Fibroblast of the conjunctiva (primary cell): Measurements from ENCODE around the gene POC1B.

Experiments used
- DNase-seq: peaks from one replicate; pipeline ENCODE4 v3.0.0-alpha.2; 2010; ENCODE audit warnings: low read depth

POC1B gene

DNA sequence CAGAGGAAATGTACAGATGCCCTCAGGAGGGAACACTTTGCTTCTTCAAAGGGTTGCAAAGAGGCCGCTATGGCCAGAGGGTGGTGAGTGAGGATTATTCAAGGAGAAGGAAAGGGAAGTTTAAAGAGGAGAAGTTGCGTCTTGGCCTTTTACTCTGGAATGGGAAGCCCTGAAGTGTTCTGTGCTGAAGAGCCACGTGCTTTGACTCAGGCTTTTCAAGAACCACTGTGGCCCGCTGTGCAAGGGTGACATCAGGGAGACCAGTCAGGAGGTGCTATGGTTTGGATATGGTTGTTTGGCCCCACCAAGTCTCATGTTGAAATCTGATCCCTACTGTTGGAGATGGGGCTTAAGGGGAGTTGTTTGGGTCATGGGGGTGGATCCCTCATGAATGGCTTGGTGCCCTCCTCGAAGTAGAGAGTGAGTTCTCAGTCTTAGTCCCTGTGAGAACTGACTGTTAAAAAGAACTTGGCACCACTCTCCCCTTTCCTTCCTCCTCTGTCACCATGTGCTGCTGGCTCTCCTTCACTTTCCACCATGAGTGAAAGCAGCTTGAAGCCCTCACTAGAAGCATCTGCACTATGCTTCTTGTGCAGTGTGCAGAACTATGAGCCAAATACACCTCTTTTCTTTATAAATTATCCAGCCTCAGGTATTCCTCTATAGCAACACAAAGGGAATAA is 107.5 kb downstream of the POC1B start:
- no peak for DNase-seq

DNA sequence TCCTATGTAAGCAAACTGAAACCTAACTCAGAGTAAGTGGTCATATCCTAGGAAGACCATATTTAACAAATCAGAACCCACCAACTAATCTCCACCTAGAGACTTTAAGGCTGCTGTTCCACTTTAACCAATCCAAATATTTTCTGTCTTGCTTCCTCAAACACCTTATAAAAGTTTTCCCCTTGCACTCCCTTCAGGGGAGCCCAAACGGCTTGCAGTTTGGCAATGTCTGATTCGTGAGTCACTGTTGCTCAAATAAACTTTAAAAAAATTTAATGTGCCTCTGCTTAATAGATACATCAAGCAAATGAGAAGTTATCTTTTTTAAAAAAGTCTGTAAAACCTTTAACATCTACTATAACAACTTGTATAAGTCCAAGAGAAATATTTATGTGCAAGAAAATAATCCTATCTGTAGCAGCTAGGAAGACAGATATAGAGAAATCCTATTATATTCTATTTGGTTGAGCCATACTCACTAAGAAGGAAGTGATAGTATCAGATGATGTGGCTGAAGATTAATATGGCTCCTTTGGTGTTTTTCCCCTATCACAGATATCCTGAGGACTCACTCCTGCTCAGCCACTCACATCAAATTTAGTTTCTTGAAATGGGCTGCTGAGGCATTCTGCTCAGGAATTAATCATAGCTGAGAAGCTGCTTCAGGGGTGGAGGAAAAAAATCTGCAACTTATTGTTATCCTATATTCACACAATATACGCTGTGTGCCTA is 108.4 kb downstream of the POC1B start:
- no peak for DNase-seq

DNA sequence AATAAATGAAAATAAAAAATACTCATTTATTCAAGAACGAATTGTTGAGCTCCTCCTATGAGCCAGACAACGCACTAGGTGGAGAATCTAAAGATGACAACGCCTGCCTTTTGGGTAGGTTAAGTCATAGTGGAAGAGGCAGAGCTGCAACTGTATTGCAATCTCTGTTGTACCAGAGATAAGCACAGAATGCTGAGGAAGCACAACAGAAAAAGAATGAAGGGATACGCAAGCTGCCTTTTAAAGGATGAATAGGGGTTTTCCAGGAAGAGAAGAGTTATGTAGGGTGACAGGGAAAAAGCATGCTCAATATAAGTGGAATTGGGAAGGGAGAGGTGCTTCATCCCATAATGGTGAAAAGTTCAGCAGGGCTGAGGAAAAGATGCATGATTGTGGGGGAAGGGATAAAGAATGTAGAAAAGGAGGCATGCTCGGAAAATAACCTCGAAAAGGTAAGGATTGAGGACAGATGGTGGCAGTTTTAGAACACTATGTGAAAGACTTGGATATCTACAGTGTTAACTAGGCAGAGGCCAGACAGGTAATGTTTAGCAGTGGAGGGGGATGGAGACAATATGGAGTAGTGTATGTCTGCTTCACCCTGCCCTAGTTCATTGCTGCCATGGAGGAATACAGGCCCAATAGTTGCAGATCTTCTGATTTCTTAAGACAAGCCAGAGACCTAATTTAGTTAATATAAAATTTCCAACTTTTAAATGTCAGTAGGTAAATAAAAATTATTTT is 109.6 kb downstream of the POC1B start:
- DNase-seq, result no peak

DNA sequence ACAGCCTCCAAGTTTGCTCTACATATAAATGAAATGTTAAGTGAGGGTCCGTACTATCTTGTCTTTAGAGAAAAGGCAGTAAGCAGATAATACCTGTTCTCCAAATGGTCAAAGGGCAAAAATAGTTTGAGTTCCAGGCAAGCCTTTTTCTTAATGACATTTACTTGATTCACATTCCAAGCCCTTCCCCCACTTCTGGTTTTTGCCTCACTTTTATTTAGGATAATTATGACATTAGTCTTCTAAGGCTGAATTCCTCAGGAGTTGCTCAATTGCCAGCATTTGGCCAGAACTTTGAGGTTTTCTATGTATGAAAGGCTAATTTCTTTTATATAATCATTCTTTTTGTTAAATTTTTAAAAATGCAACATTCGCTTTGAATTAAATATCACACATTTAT is 111.0 kb downstream of the POC1B start:
- DNase-seq, result no peak

DNA sequence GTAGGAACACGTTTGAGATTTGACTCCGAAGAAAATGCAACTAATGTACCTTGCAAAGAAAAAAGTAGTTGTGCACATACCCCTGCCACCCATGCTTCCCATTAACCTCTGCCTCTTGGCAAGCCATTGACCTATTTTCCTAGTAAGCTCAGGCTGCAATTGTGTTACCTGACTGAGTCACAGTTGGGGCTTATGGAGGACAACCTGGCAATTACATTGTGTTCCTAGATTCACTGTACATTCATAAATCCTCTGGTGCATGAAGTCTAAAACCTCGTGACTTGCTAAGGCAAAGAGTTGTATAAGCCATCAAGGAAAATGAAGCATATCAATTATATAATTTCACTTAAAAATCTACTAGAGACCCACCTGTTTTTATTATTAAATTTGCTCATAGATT is 111.5 kb downstream of the POC1B start:
- DNase-seq, result no peak

DNA sequence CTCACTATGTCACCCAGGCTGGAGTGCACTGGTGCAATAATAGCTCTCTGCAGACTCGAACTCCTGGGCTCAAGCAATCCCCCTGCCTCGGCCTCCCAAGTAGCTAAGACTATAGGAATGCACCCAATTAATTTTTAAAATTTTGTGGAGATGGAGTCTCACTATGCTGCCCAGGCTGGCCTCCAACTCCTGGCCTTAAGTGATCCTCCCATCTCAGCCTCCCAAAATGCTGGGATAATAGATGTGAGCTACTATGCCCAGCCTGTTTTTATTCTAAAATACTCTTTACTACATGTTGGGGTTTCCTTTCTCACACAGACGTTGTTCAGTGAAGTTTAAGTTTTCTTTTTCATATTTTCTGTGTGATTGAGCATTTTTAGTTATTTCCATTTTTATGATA is 112.6 kb downstream of the POC1B start:
- DNase-seq, result no peak

DNA sequence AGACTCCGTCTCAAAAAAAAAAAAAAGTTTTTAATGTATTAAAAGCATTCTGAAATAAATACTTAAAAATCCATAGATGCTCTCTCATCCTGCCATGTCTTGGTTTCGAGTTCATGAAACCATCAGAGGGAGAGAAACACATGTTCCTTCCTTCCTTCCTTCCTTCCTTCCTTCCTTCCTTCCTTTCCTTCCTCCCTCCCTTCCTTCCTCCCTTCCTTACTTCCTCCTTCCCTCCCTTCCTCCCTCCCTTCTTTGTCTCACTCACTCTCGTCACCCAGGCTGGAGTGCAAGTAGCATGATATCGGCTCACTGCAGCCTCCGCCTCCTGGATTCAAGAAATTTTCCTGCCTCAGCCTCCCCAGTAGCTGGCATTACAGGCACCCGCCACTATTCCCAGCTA is 113.2 kb downstream of the POC1B start:
- no peak for DNase-seq

DNA sequence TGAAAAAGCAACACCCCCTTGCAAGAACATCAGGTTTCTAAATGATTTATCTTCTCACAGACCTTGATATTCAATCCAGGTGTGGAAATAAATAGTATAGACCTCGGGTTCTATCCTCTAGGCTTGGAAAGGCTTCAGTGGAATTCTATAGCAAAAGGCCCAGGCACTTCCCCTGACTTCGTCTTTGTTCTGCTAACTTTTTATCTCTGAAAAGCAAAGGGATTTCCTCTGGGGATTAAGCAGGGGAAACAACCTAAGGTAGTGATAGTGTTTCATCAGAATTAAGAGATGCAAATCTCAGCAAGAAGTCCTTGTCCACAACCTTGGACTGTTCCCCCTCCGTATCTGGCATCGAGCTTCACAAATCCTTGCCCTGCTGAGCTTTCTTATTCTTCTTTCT is 114.0 kb downstream of the POC1B start:
- no peak for DNase-seq

DNA sequence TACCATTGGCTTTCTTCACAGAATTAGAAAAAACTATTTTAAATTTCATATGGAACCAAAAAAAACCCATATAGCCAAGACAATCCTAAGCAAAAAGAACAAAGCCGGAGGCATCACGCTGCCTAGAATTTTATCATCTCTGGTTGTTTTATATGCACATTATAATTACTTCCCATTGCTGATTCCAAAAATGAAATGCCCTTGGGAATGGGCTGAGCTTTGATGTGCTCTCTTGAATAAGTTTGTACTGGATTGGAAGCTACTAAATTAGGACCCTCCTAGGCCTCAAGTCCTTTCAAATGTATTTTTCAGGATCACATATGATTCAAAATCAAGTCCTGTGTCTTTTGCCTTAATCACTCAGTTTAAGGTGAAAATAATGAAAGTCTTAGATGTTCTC is 114.6 kb downstream of the POC1B start:
- no peak for DNase-seq

DNA sequence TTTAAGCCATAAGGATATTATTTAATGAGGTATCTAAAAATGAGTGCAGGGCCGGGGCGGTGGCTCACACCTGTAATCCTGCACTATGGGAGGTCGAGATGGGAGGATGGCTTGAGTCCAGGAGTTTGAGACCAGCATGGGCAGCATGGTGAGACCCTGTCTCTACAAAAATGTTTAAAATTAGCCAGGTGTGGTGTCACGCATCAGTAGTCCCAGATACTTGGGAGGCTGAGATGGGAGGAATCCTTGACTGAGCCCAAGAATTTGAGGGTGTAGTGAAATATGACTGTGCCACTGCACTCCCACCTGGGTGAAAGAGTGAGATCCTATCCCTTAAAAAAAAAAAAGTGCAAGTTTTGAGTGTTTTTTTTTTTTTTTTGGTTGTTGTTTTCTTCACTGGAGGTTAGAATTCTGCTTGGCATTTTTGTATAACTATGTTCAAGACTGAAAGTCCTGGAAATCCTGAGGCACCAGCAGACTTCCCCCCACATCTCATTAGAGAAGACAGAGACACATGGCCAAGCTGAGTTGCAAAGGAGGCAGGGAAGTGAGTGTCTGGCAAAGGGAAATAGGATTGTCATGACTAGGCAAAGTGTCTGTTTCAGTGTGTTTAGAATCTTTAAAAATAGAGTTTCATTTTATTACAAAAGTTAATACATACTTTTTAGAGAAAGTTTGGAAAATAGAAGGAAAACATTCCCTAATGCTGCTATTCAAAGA is 120.1 kb downstream of the POC1B start:
- DNase-seq, result no peak

DNA sequence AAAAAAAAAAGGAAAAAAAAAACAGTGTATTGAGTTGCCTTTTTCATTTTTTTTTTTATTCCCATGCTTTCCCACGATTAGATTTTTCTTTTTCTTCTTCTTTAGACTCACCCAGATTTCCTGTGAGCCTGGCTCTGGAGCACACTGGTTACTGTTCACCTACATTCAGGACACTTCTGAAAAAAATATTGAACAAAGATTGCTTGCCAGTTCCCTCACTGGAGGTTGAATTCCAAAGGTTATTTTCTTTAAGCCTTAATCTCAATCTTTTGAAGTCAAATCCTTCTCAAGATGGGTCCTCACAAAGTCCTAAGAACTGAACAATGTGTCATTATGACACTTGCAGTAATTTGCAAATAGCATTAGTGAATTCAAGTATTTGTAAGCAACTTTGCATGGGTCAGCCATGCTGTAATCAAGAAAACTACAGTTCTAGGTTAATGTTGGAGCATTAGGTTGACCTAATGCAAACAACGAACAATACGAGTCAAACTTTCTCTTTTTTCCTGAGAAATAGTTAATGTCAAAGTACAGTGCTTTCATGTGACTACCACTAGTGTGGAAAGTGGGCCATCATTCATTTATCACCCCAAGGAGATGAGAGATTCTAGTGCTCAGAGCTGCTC is 124.3 kb downstream of the POC1B start:
- DNase-seq, result no peak

DNA sequence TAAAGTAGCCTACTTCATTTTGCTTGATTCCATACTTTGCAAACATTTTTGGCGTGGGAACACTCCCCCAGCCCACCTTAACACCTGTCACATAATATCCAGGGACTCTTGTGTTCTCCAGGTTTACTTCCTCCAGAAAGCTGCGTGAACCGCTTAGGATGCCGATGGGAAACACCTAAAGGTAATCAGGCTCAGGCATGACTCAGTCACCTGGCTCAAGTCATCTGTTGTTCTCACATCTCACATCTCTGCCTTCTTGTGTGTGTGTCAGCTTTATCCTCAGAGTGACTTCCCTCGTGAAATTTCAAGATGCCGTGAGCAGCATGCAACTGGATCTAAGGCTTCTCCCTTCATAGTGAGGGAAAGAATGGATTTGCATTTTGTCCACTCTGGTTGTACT is 125.4 kb downstream of the POC1B start:
- no peak for DNase-seq

DNA sequence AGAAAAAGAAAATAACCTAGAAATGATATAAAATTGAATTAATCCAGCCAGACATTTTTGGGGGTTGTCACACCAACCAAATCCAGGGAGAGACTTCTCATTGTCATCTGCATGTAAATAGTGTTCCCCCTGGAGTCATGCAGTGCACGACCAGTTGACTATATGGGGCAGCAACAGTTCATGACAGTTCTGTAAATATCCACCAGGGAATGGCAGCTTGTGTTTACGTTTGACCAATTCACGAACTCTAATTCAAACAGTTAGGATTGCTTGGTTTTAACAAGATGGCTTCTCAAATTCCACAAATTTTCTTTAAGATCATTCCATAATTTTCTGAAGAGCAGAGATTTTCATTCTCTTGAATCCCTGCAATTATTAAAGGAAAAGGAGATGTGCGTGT is 130.1 kb downstream of the POC1B start:
- DNase-seq, result no peak

DNA sequence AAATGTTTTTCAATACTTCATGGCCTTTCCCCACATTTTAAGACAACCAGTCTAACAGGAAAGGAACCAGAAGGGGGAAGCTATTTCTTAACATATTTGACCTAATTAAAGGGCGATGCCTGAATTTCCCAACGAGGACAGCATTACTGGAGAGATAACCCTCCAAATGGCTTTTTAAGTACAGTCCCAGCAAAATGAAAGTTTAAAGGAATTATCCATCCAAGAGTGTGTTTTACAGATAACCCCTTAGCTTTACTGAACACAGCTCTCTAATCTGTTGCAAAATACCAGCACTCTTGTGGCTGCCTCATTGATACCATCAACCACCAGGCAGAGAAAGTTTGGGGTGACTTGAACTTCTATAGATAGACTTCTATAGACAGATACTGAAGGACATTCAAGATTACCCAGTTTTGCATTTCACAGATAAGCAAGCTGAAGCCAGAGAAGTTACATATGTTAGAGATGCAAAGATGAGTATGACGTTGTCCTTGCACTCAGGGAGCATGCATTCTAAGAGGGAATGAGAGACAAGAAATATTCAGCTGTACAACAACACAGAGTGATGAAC is 132.2 kb downstream of the POC1B start:
- DNase-seq, result no peak

DNA sequence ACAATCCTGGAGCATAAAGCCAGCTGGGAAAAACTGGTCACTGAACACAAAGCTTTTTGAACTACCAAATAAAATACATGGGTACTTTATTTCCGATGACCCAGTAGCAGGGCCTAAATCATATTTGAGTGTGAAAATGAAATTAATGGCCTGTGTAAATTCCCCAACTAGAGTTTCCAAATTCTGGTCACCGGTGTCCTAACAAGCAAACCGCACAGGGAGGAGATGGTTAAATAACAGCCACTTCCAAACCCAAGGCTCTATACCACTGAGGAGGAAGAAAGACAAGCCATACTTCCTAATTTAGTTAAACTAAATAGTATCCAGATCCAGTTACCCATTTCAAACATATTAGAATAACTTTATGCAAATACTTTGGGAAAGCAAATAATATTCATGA is 133.5 kb downstream of the POC1B start:
- no peak for DNase-seq

DNA sequence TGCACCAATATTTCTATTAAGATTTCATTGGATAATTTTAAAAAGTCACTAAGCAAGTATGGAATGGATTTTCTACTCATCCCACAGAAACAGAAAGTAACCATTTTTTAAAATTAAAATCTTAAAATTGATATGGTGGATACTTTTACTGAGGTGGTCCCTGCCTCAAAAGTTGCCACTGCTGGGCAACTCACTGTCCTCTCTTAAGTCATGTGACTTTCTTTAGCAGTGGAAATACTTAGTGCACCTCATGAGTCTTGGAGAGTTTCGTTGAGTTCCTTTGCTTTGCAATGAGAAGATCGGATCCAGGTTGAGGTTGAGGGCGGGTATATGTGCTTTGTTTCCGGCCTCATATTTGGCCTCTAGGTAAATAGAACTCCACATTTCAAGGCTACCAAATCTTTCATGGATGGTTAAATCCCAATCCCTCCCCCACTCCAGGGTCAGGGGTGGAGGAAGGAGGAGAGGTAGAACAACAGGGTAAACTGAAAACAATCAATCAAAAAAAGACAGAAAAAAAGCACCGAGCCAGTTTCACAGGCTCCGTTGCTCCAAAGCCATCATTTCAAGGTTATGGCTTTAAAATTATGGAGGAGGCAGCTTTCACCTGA is 134.0 kb downstream of the POC1B start:
- DNase-seq, result no peak

DNA sequence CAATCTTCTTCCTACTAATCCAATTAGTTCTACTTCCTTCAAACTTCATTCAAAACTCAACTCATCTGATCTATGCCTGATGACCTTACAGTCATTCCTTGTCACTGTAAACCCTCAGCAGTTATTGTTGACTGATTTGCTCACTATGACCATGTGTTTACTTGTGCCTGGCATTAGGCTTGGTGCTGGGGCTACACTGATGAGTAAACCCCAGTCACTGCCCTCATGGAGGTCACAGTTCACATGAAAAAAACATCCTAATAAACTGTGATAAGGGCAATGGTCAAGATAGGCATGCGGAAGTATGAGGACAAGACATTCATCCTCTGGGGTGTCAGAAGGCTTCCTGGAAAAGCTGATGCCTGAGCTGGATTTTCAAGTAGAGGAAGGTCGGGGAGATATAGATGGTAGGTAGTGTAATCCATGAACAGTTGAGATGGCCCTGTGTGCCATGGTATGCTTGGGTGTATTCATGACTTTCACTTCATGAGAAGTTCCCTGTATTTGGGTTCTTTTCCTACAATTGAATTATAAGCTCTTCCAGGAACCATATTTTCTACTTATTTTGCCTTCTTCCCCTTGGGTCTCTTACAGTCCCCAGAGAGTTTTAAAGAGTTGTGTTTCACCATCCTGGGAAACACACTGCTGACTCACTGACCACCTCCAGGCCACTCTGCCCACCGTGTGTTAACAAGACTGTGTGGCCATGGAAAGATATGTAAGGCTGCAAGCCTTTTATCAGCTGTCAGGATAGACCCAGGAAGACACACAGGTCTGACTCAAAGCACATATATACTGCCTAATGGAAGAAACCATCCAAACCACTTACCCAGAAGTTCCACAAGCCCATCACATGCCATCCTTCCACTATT is 134.8 kb downstream of the POC1B start:
- DNase-seq, result no peak

DNA sequence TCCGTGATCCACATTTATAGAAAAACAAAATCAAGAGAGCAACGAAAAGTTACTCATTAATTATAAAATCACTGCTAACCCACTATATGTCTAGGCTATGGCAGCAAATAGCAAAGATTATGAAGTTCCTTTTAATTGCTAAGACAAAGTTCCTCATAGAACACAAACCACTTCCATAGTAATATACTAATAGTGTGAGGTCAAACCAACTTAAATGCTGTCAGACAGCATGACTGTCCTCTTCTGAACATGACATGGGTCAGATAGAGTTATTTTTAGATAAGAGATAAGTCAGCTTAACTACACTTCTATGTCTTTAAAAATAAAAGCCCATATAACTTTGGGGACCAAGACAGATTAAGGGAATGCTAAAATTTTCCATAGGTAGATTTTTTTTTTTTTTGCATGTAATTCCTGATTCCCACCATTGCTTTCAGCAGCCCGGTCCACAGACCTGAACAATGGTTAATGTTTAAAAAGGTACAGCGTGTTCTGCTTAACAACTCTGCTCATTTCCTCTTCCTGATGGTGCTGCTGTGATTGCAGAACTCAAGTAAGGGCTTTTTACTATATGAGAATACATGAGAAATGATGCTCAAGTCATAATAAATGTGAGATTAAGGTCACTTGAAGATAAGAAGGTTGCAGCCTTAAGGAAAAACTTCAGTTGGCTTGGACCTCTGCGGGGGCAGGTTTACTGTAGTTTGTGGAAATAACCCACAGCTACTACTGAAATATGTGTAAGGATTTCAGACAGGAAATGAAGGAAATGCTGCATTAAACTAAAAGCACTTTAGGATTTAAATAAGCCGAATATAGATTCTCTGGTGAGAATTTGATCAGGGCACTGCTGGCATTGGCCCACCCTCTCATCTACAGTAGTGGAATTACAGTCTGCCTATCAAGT is 135.8 kb downstream of the POC1B start:
- DNase-seq, result no peak

DNA sequence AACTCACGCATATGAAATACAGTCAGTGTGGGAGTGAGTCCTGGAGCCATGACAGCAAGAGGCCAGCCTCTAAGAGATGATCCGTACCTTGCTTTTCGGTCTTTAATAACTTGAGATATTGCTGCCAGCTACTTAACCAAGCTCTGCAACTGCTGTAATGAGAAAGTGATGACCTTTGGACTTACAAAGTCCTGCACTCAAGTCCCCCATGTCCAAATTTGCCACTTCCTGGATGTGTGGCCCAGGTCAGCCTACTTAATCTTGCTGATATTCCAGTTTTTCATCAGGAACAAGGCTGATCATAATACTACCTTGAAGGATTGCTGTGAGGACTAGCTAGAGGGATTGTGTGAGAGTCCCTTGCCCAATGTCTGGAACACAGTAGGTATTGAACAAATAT is 139.7 kb downstream of the POC1B start:
- DNase-seq, result no peak
